Nucleus accumbens (tissue), 56 donors: Measurements from ENCODE around the gene FAM72B.
A peak's percentile ranks its signal among the peaks of the same experiment; 100 is the strongest.
"Not testable (repeated sequence)": the region's sequence is repeated elsewhere in the genome, so short reads cannot be mapped to it uniquely, and the experiment has no call there.

Experiments
- DNase-seq, 56 donors: peaks; one replicate each; lab custom pipeline; 2025; lab: John Stamatoyannopoulos, UW

The FAM72B gene

DNA sequence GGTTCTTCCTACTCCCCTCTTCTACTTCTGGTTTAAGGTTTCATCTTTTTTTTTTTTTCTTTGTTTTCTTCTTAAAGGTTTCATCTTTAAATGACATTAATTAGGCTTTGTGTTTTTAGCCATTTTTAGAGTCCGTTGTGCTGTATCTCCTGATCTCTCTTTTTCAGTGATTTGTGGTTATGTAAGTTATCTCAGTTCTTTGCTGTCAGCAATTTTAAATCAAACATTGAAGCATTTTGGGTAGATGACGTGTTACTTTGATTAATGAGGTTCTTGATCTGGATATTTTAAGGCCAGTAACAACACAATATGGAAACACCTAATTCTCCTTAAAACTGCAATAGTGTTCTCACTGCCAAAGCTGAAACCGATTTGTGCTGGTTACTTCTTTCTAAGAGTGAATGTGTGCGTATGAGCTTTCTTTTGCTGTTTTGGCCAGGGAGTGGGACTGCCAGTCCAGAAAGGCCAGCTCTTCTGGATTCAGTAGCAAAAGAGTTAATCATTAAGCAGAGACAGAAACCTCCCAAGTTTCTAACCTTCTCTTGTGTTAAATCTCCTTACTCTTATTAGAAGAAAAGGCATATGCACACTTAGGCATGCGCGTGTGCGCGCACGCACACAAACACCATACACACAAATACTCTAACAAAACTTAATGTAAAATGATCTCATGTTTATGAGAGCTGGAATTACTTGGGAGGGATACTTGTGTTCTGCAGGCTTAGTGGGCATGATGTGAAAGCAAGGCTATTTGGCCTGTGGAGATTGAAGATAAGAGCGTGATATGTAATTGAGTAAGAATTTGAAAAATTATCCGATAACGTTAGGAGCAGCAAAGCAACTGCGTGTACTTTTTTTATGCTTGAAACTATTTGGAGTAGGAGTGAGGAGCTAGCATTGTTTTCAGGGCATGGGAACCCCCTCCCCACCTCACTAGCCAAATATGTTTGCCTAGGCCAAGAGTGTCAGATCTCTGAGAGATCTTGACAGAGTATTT, 17.1 kb upstream of the FAM72B start:
- not testable (repeated sequence) for DNase-seq

DNA sequence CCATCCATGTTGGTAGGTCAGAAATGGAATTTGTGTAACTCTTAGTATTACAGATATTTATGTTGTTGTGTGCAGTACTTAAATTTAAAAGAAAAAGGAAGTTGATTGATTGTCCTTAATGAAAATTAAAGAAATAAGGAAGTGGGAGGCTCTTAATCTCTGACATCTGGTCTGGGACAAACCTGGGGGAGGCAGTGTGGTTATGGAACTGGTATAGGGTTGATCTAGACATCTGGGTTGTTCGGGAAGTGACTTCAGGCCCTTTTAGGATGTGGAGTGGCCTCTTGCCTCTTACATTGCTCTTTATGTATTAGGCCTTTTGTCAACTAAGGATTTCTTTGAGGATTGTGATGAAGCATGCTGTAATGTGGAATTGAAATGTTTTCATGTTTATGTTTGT, 16.1 kb upstream of the FAM72B start:
- not testable (repeated sequence) for DNase-seq

DNA sequence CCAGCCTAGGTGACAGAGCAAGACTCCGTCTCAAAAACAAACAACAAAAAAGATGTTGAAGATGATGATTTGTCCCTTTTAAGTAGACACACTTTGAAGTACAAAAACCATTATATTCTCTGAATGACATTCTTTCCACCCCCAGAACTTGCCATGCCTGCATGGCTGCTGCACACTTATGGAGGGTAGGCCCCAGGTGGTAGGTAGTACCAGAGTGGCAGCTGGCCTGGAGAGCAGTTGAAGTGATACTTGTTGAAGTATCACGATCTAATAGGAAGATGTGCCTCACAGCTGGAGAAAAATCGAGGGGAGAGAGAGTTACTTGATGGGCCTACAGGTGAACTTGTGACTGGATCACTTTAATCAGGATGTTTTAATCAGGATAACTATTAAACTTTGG, 15.6 kb upstream of the FAM72B start:
- not testable (repeated sequence) for DNase-seq

DNA sequence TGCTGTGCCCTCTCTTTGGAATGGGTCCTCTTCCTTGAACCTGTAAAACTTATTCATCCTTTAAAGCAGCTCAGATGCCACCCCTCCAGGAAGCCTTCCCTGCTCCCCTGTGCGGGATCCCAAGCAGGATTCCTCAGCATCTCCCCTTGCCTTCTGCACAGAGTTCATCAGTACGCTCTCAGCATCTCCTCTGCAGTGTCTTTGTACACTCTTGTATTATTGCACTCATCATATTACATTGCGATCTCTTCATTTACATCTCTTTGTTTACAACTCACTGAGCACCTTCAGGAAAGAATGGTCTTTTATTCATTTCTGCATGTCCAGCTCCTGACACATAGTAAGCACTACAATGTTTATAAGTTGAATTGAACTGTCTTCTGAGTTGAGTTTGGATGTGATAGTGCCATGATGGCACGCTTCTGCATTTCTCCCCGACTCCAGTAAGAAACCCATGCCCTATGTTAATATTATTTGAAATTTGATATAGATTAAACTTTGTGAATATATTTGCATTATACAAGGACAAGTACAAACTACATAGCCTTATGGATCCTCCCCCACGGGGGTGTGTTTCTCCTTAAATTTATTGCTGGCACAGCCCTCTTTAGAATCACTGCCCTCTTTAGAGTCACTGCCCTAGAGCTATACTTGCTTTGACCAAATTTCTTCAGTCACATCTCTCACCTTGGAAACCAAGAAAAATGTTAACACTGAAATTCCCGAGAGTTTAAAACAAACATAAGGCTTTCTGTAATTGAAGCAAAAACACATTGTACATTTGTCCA, 13.1 kb upstream of the FAM72B start:
- not testable (repeated sequence) for DNase-seq

DNA sequence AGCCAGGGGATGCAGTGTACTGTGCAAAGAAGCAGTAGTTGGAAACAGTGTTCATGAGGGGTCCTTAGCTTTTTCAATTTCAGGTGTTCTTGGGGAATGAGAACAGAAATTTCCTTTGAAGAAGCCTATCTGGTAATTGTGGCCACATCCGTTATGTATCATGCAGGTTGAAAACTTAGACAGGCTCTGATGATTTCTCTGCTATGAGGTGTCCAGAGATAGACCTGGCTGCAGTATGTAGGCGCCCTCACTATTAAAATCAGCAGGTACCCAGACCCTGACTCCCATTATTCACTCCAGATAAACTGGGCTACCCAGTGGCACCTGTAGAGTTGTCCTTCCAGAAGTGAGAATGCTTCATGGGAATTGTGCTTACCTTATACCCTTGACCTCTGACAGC, 8.4 kb upstream of the FAM72B start:
- DNase-seq, result not testable (repeated sequence)

DNA sequence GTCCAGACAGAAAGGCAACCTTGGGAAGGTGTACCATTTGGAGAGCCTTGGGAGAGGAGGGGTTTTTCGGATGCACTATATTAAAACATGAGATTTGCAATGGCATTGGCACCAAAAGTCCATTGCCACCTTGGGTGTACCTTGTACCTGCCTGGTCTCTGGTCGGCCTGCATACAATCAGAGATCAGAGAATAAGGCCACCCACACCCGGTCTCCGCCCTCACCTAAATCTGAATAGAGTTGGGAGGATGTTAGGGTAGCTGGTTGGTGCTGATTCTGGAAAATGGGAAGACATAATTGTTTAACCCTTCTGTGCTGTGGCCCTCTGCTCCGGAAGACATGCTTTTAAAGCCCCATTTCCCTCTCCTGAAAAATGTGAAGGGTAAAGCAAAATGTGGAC, 3.8 kb upstream of the FAM72B start:
- peak in 1 of 56 donors; percentile 3 for DNase-seq

DNA sequence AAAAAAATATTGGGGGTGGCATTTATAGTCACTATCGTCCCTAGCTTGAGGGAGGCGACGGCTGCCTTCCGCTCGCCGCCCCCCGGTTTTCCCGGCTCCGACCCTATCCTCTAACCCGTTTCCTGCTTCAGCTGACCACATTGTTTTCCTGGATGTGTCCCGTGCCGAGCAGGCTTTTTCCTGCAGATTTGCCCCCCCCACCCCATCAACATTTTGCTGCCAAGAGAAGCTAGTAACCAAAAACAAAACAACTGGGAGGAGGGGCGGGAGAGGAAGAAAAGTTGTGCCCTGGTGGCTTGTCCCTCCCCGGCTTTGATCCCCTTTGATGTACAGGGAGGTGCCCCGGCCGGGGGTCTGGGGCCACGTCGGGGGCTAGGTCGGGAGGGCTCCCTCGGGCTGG, 2.1 kb upstream of the FAM72B start:
- not testable (repeated sequence) for DNase-seq

DNA sequence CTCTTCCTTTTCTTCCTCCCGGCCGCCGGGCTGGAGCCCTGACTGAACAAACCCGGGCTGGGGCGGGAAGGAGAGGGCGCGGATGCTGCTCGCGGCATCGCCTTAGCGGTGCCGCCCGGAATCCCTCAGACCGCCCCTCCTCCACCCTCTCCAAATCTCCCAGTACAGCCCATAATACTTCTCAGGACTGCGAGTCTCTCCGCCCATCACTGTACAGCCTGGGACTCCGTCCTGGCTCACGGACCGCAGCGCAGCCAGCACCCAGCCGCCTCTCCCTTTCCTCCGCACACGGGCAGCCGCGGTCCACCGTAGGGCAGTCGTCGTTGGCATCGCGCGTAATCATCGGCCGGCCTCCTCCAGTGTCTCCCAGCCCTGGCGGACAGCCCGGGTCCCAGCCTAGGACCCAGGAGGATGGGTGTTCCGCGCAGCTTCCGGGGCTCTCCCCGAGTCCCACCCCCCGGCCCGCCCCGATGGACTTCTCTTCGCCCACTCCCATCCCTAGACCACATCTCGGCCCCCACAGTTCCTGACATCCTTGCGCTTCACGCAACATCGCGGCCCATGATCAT, 1.1 kb upstream of the FAM72B start:
- not testable (repeated sequence) for DNase-seq

DNA sequence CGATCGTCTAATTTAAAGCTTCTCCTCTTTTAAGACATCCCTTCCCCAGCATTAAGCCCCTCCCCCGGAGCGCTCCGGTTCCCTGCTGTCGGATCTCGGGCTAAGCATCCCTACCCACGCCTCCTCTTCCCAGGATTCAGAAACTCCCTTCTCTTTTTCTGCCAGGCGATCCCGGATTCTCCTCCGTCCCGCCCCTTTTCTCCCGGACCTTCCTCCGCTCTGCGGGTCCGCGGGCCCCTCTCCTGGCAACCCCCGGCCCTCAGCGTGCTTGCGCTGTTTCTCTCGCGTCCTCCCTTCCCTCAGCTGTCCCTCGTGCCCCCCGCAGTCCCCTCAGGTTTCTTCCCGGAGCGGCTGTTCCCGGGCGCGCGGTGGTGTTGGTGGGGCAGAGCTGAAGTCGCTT, 273 bp downstream of the FAM72B start:
- DNase-seq, result not testable (repeated sequence)

DNA sequence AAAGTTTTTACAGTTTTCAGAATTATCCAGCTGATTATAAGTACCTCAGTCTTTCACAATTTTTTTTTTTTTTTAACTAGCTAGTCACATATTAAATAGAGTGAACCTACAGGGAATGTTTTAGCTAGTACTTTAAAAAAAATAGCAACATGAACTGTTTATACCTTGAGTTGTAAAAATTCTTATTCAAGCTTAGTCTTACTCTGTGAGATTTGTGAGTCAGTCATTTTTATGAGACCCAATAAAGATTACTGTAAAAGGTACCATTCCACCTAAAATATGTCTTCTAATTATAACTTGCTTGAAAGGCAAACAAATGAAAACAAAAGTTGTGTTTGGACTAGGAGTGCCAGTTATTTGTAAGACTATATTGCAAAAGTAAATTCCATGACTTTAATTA, 5.9 kb downstream of the FAM72B start:
- not testable (repeated sequence) for DNase-seq

DNA sequence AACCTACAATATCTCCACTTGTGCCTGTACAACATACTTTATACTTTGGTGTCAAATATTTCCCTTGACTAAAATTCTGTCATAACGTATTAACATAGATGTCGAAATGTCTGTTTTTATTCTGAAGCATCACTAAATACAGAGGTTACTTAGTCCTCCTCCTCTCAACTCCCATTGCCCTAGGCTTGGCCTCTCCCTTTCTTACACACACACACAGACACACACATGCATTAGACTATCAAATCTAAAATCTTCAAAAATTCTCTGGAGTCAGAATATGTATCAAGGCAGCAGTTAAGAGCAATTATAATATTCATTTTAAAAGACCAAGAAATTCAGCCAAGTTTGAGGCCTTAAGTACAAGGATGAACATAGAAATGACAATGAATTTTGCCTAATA, 7.5 kb downstream of the FAM72B start:
- DNase-seq, result not testable (repeated sequence)

DNA sequence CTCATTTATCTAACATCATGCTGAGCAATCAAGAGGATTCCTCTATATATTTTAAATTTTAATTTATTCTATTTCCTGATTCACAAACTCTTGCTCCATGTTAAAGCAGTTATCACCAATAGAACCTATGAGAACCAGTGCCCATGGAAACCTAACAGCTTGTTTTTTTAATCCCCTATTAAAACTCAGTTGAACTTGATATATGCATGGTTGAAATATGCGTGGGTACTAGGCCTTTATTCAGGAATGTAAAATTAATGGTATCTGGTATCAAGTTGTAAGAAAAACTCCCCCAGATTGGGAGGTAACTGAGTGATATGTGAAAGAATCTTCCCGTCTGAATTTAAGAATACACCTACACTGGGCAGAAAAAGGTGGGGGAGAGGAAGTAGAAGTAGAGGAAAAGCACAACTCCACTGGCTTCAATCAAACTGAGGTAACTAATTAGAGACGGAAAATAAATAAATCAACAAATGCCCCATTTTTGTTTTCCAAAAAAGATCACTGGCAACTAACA, 15.9 kb downstream of the FAM72B start:
- DNase-seq, result not testable (repeated sequence)

DNA sequence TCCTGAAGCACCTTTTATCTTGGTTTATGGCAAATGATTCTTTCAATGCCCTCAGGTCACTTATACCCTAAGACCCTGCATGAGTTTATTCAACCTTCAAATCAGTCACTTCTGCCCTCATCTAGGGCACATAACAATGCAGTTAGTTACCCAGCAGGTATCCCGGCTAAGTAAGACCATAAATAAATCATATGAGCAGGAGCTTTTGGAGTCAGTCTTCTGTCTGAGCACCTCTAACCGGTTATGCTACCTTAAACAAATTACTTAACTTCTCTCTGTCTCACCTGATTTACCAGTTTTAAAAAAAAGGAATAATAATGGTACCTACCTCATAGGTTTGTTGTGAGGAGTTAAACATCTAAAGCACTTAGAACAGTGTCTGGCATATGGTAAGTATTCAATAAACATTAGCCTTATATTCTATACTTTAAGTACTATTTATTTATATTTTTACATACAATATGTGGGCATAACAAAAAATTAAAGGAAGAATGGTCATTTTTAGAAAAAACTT, 16.9 kb downstream of the FAM72B start:
- DNase-seq, result not testable (repeated sequence)

DNA sequence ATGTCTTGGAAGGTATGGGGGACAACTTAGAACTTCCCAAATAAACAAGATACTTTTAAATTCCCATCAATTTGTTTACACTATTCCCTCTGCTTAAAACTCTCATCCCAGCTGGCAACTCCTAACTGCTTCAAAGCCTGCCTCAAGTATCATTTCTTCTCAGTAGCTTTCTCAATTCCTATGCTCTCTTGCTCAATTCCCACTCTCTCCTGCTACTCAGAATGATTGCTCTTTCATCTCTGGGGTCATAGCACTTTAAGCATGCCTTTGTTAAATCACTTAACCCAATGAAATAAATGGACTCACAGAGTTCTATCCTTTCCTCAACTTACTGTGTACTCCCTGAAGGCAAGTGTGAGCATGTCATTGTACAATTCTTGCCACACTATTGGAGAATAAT, 18.8 kb downstream of the FAM72B start:
- DNase-seq, result not testable (repeated sequence)

DNA sequence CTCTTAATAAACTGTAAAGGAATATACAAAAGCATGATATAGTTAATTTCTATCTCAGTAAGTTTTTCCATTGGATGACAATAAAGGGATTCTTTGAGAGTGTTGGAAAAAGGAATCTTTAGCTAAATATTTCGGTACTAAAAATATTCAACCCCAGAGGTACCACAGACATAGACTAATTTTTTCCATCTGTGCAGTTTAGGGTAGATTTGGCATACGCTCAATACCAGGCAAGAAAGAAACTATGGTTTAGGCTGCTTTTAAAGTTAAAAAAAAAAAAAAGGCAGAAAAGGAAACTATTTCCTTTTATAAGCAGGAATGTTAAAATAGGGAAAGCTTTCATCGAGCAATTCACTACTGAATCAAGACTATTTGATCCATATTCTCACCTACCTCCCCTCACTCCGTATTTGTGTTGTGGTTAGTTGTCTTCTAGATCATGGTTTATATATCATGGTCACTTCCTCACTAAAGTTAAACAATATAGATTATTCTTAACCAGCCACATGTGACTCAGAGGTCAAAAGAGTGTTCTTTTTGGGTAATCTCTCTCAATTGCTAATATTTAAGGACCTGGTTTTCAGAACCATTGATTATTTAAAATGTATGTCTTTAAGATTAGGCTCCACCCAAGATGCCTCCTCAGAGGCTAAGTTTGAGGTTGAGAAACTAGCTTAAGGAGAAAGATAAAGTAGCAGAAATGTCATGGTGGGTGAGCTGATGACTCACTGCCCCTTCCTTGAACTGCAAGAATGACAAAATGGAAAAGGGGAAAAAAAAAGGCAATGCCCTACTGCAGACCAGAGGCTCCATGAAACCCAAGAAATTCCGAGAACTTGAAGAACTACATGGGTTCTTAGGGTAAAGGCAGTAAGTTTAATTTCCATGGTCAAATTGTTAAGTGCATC, 20.0 kb downstream of the FAM72B start:
- not testable (repeated sequence) for DNase-seq

DNA sequence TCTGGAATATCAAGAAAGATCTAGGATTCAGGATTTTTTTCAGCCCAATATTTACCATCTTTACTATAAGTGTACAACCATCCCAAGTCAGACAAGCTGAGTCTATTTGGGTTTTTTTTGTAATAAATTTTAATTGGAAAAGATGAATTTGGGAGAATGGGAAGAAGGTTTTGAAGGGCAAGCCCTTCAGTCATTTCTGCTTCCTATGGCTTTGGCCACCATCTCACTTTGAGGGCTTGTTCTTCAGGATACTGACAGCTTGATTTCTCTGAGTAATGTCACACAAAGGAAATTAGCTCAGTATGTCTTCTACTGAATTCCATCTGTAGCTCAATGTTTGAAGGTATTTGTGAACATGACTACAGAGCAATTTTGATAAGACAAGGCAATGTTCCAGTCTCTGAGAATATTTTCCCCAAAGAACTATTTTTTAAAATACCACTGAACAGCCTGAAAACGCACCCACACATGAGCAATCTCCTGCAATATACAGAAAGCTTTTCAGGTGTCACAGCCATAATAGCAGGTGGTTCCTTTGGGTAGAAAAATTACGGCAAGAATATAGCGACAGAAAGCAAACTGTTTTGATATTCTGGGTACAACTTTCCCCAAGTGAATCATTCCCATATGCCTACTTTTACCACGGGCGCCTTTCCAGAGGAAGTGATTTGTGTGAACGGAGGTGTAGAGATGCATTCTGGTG, 22.8 kb downstream of the FAM72B start:
- DNase-seq, result not testable (repeated sequence)

DNA sequence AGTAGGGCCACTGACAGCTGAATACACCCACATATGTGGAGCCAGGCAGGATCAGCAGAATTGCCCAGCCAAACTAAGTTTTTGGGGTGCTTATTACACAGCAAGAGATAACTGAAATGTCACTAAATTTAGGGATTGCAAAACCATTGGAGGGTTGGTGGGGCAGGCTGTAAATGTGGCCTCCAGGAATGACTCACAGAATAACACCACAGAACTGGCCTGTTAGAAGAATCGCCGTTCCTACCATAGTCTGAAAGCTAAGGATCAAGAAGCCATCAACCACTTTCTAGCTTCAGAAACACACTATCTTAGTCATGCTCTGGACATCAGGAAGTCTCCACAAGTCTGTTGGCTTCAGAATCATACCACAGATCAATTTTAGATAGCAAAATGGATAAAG, 24.0 kb downstream of the FAM72B start:
- not testable (repeated sequence) for DNase-seq

DNA sequence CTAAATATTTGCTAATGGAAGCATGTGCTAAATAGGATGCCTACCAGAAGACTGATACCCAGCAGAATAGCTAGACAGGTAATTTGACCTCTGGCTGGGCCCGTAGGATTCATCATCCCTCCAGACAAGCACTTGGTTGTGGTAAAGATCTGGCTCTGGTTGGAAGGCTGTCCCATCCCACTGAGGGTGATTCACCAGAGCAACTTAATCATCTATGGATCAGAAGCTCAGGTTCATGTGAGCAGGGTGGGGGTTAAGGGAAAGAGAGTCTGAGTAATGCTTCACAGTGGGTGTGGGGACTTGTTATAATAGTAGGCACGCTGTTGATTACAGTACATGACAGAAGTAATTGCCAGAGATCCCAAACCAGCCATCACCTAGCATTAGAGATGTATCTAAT, 26.5 kb downstream of the FAM72B start:
- DNase-seq, result not testable (repeated sequence)
